HL-60 (cell line): Measurements from ENCODE around the gene DRC3.

Source experiments
- CTCF ChIP-seq: IDR thresholded peaks from one replicate; pipeline ENCODE4 v1.5.1; 2011; ENCODE audit warnings: low read length, control low read depth, inconsistent platforms; ENCODE audit not compliant: insufficient read depth
- REST ChIP-seq: IDR thresholded peaks from 2 replicates; pipeline ENCODE4 v1.6.1; 2012; ENCODE audit warnings: low read depth; ENCODE audit not compliant: insufficient replicate concordance

- no peak for TF ChIP-seq REST
- TF ChIP-seq CTCF, result no peak
Observed at GRCh38 chr17:17928398-17929287, 44.0 kb upstream of the DRC3 start.
